ENCODE data around the gene LCMT1.

LCMT1 gene

DNA sequence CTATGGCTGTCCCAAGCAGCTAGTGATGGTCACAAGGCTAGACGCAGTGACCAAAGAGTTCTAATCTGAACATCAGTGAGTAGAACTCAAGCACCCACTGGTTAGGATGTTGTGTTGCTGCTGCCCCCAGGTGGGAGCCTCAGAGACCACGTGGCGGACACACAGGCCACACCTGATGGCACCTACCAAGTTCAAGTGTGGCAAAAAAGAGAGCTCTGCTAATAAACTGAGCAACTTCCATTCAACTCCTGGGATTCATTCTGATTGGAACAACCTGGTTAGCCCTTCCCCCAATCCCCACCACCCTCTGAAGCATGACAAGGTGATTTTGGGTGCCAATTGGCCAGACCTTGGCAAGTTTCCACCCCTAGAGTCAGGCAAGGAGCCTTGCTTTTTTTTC lies 3.5 kb upstream of the LCMT1 start:
- Histone ChIP-seq H3K4me1 (ENCODE audit: insufficient read depth, low read length) (peaks cover 28% of the 10 kb centered on the region), H3K27me3 (ENCODE audit: insufficient read depth, low read length, poor library complexity) (no peaks in the 10 kb centered on the region), H3K4me3 (ENCODE audit: low read depth in 1 of 2, low read length in 2 of 2) (no peak overlapping the region), H3K79me2 (ENCODE audit: insufficient read depth, low read length) (peaks cover 19% of the 10 kb centered on the region), H3K27ac (ENCODE audit: low read length) (no peak overlapping the region), H2AFZ (ENCODE audit: low read depth, low read length) (no peak overlapping the region), H3K4me2 (ENCODE audit: insufficient read depth, low read length) (no peak overlapping the region), H3K9me3 (ENCODE audit: insufficient read depth, low read length, severe bottlenecking) (no peaks in the 10 kb centered on the region), H3K36me3 (ENCODE audit: insufficient read depth, low read length) (no peaks in the 10 kb centered on the region), H4K20me1 (ENCODE audit: insufficient read depth, low read length) (no peaks in the 10 kb centered on the region), H3K9ac (ENCODE audit: low read depth, low read length) (no peak overlapping the region)
- DNase-seq = peak; percentile 16
- ATAC-seq (ENCODE audit: insufficient read depth, low read depth) = no peak
- no peak for TF ChIP-seq EZH2 (IDR thresholded peaks at IDR 0.05; ENCODE audit: borderline replicate concordance, low read depth, low read length, severe bottlenecking)
- TF ChIP-seq, protein P1, sequence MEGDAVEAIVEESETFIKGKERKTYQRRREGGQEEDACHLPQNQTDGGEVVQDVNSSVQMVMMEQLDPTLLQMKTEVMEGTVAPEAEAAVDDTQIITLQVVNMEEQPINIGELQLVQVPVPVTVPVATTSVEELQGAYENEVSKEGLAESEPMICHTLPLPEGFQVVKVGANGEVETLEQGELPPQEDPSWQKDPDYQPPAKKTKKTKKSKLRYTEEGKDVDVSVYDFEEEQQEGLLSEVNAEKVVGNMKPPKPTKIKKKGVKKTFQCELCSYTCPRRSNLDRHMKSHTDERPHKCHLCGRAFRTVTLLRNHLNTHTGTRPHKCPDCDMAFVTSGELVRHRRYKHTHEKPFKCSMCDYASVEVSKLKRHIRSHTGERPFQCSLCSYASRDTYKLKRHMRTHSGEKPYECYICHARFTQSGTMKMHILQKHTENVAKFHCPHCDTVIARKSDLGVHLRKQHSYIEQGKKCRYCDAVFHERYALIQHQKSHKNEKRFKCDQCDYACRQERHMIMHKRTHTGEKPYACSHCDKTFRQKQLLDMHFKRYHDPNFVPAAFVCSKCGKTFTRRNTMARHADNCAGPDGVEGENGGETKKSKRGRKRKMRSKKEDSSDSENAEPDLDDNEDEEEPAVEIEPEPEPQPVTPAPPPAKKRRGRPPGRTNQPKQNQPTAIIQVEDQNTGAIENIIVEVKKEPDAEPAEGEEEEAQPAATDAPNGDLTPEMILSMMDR (IDR thresholded peaks at IDR 0.05; ENCODE audit: borderline replicate concordance, extremely low read depth, low read length, poor library complexity, severe bottlenecking) = peak; percentile 48

DNA sequence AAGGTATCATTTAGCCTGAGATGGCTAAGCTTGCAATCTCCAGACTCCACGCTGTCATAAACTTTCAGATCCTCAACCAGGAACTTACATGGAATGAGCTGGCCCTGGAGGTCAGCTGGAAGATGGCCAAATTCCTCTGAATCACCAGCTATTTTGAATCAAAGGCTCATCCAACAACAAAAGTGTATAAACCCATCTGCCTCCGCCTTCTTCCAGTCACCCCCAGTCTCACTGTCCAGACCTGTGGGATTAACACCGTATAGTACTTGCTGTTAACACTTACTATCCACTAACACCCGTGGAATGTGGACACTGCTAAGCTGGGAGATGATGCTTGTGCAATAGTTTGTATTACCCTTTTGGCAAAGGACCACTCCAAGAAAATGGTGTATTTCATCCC lies 1.9 kb upstream of the LCMT1 start:
- Histone ChIP-seq H2AFZ (ENCODE audit: low read depth, low read length) (no peak overlapping the region), H3K79me2 (ENCODE audit: insufficient read depth, low read length) (peaks cover 34% of the 10 kb centered on the region), H3K9ac (ENCODE audit: low read depth, low read length) (no peak overlapping the region), H3K27me3 (ENCODE audit: insufficient read depth, low read length, poor library complexity) (no peaks in the 10 kb centered on the region), H3K4me2 (ENCODE audit: insufficient read depth, low read length) (peak overlapping the region; percentile 93), H3K9me3 (ENCODE audit: insufficient read depth, low read length, severe bottlenecking) (no peaks in the 10 kb centered on the region), H3K27ac (ENCODE audit: low read length) (no peak overlapping the region), H3K4me3 (ENCODE audit: low read depth in 1 of 2, low read length in 2 of 2) (peak overlapping the region in 1 of 2 experiments; percentile 30; a peak in 1 of 4 replicates), H3K4me1 (ENCODE audit: insufficient read depth, low read length) (peaks cover 35% of the 10 kb centered on the region), H3K36me3 (ENCODE audit: insufficient read depth, low read length) (peaks cover 3% of the 10 kb centered on the region; the same call in 1 of the 2 replicates), H4K20me1 (ENCODE audit: insufficient read depth, low read length) (no peaks in the 10 kb centered on the region; the same call in 1 of the 2 replicates)
- DNase-seq (no peak), ATAC-seq (ENCODE audit: insufficient read depth, low read depth) (no peak)
- TF ChIP-seq EZH2 (IDR thresholded peaks at IDR 0.05; ENCODE audit: borderline replicate concordance, low read depth, low read length, severe bottlenecking) = no peak
- TF ChIP-seq, protein P1 (IDR thresholded peaks at IDR 0.05; ENCODE audit: borderline replicate concordance, extremely low read depth, low read length, poor library complexity, severe bottlenecking) = no peak

DNA sequence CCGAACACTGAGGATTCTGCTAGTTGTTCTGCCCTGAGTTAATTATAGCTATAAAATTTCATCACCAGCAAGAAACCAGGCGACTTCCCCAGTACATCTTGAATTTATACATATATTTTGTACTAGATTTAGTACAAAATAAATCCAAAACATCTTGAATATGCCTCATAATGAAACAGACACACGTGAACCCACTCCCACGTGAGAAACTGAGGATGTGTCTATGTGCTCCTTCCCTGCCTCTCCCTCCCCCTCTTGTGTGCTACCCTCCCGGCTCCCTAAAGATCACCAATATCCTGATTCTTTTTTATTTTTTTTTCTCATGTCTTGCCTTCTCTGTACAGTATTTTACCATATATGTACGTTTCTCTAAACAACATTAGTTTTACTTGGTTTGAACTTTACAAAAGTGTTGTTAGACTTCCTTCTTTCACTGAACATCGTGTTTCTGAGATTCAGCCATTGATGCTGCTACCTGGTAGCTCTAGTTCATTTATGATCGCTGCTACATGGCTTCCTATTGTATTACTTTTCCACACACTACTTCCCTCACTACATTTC lies 1.1 kb upstream of the LCMT1 start:
- Histone ChIP-seq H3K27me3 (ENCODE audit: insufficient read depth, low read length, poor library complexity) (no peaks in the 10 kb centered on the region), H2AFZ (ENCODE audit: low read depth, low read length) (peak overlapping the region; percentile 96), H3K9ac (ENCODE audit: low read depth, low read length) (peak overlapping the region; percentile 66), H3K27ac (ENCODE audit: low read length) (peak overlapping the region; percentile 75; the same call in 1 of the 2 replicates), H4K20me1 (ENCODE audit: insufficient read depth, low read length) (peaks cover 3% of the 10 kb centered on the region; the same call in 1 of the 2 replicates), H3K4me1 (ENCODE audit: insufficient read depth, low read length) (peaks cover 35% of the 10 kb centered on the region), H3K79me2 (ENCODE audit: insufficient read depth, low read length) (peaks cover 41% of the 10 kb centered on the region), H3K4me2 (ENCODE audit: insufficient read depth, low read length) (peak overlapping the region; percentile 93), H3K9me3 (ENCODE audit: insufficient read depth, low read length, severe bottlenecking) (no peaks in the 10 kb centered on the region), H3K36me3 (ENCODE audit: insufficient read depth, low read length) (peaks cover 6% of the 10 kb centered on the region; the same call in 1 of the 2 replicates), H3K4me3 (ENCODE audit: low read depth in 1 of 2, low read length in 2 of 2) (peak overlapping the region; percentile 48 to 78; a peak in 3 of 4 replicates)
- no peak for ATAC-seq (ENCODE audit: insufficient read depth, low read depth)
- peak; percentile 44 for DNase-seq
- TF ChIP-seq EZH2 (IDR thresholded peaks at IDR 0.05; ENCODE audit: borderline replicate concordance, low read depth, low read length, severe bottlenecking) = no peak
- TF ChIP-seq, protein P1 (IDR thresholded peaks at IDR 0.05; ENCODE audit: borderline replicate concordance, extremely low read depth, low read length, poor library complexity, severe bottlenecking) = no peak
